SKM-1 (cell line): ENCODE data around the gene CCKAR.
"Not testable (repeated sequence)": the region's sequence is repeated elsewhere in the genome, so short reads cannot be mapped to it uniquely, and the experiment has no call there.

Experiments
- DNase-seq: peaks from one replicate; lab custom pipeline; 2025; ENCODE audit not compliant: unreplicated experiment; lab: John Stamatoyannopoulos, UW

The CCKAR gene, protein sequence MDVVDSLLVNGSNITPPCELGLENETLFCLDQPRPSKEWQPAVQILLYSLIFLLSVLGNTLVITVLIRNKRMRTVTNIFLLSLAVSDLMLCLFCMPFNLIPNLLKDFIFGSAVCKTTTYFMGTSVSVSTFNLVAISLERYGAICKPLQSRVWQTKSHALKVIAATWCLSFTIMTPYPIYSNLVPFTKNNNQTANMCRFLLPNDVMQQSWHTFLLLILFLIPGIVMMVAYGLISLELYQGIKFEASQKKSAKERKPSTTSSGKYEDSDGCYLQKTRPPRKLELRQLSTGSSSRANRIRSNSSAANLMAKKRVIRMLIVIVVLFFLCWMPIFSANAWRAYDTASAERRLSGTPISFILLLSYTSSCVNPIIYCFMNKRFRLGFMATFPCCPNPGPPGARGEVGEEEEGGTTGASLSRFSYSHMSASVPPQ

DNA sequence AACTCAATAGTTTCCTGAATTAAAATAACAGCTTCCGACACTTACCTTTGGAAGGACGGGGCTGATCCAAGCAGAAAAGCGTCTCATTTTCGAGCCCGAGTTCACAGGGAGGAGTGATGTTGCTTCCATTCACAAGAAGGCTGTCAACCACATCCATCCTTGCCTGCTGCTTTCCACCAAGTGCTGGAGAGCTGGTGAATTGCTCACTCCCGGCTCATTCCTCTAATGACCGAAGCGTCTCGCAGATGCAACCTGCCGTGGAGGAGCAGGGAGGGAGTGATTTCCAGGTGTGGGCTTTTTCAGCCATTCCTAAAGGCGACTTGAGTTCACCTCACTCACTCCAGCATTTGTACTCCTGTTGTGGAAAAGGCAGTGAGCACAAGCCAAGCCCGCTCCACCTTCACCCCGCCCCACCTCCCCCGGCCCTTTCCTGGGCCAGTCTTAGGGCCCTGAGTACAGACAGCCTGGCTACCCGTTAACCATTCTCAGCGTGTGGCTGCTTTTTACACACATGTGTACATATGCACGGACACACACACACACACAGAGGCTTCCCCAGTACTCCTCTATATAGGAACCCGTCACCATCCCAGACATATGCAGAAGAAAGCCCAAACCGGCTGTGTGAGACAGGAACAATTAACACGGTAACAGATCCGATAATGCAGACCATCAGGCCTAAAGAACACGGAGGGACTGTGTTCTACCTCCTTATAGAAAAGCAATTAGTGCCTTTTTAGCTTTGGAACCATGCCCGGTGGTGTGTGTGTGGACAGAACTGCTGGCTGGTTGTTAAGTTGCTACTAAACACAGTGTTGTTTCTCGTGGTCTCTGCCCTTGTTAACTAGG is at the start of gene CCKAR:
Gene CCKAR, minus strand, starts transcription at position 374 of the 849 bp plus-strand sequence. Its CDS starts 217 bp downstream, at position 157.
- no peak for DNase-seq

DNA sequence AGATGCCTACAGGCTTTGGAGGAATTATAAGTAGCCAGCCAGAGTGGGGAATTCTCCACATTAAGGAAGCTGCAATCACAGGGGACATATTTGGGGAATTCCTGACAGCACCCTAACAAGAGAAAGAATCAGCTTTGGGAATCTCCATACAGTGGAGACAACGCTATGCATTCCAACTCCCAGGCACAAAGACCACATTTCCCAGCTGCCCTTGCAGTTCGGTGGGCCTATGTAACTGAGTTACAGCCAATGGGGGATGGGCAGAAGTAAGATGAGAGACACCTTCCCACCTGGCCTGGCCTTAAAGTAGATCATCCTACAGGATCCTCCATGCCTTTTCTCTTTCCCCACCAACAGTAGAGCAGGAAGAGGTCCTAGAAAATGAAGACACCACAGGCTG is 43.4 kb upstream of the CCKAR start:
- no peak for DNase-seq

DNA sequence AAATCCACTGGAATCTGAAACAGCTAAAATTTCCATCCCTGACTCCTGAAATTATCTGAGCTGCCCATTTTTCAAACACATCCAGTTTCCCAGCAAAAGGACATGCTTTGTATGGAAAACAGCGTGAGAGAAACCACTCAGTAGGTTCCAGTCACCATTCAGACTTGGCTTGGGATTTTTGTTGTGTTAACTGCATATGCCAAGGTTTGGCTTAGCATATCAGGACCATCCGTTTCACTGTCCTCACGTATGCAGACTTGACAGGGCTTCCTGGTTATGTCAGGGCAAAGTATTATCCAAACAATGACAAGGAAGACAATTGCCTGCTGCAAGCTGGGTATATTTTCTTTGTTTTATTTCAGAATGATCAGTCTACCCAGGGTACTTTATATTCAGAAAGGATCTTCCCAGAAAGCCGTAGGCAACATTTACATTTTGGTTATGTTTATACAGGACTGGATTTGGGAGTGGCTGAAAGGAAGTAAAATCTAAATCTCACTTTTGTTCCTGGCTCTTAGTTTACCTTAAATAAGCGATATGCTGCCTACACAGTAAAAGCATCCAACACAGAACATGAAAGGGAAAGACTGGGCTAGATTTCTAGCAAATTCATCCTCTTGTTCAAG is 41.3 kb upstream of the CCKAR start:
- no peak for DNase-seq

DNA sequence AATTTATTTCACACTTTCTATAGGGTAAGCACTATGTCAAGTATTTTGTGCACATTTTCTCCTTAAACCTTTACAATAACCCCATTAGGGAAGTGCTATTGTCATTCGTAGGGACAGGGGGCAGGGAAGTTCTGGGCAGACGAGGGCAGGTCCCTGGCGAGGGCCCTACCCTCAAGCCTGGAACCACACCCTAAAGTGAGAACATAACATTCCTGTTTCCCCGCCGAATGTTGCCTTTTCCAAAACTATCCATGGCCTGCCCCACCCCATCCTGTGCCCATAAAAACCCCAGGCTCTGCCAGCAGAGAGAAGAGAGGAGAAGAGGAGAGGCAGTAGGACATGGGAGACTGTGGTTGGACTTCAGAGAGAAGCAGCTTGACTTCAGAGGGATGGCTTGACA is 39.8 kb upstream of the CCKAR start:
- DNase-seq: no peak

DNA sequence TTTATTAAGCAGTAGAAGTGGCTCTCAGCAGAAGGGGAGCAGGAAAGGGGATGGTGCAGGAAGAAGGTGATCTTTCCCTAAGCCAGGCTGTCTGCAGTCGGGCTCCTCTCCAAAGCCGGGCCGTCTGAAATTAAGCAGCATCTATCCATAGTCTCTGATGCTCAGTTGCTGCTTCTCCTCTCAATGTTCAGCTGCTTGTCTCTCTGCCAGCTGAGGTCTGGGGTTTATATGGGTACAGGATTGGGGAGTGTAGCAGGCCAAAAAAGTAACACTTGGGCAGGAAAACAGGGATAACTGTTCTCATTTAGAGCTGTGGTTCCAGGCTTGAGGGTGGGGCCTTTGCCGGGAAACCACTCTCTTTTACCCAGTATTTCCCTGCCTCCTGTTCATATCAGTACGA is 39.2 kb upstream of the CCKAR start:
- no peak for DNase-seq

DNA sequence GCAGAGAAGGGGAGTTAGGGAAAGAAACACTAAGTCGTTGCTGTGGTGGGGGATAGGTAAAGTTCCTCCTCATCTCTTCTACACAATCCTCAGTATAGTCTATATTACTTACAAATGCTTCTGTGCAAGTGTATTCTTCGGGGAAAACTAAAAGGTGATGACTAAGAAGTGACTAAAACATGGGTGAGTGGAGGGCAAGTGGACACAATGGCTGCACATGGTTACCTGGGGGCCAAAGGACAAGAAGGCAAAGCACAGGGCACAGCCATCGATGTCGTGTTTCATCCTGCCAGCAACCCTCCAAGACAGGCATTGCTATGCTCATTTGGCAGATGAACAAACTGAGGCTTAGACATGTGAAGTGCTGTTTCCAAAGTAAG is 35.5 kb upstream of the CCKAR start:
- DNase-seq: no peak

DNA sequence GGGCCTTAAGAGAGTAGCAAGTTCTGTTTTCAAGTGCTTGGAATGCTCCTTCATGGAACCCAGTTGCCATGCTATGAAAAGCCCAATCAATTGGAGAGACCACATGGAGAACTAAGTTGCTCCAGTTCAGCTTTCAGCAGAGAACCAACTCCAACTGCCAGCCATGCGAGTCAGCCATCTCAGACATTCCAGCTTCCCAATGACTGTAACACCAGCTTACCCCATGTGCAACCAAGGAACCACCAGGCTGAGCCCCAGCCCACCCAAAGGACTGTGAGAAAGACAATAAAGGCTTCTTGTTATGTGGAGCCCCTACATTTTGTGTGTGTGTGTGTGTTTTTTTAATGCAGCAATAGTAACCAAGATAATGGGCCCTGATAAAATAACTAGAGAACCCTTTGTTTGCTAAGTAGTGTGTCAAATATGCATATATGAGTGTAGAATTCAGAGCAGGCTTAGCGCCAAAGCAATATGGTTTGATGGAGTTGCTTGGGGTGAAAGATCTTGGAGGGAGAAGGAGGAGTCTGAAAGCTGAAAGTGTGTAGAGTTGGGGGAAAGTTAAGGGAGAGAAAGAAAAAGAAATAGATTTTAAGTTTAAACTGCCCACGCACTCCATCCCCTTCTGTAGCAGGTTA is 35.0 kb upstream of the CCKAR start:
- DNase-seq: no peak

DNA sequence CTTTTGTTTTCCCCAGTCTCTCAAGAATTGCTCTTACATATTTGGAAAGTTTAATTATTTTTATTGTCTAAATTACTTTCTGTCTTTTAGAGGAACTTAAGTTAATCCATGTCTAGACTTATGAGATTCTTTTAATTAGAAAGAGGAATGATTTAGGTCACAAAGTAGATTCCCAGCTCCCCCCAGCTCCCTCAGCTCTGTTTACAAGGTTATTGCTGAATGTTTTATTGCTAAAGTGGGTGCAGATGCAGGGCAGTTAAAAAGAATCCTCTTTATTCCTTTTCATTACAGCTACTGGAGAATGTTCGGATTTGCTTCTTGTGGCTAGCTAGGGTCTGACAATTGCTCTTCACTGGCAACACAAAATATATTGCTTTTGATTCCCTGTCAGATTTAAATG is 33.7 kb upstream of the CCKAR start:
- no peak for DNase-seq

DNA sequence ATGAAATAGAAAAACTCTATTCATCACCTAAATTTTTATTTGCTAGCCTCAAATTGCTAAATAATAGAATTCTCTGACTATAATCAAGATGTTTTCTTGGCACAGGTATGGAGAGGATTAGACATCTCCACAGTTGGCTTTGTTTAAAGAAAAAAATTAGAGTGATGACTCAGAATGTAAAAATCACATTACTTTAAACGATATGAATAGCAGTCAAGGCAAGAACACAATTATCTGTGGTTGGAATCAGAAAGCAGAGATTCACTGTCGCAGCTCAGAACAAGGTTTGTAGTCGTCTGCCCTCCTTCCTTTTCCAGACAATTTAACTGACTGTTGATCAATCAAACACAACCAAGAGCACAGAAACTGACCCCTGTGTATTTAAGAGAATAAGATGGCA is 32.2 kb upstream of the CCKAR start:
- no peak for DNase-seq

DNA sequence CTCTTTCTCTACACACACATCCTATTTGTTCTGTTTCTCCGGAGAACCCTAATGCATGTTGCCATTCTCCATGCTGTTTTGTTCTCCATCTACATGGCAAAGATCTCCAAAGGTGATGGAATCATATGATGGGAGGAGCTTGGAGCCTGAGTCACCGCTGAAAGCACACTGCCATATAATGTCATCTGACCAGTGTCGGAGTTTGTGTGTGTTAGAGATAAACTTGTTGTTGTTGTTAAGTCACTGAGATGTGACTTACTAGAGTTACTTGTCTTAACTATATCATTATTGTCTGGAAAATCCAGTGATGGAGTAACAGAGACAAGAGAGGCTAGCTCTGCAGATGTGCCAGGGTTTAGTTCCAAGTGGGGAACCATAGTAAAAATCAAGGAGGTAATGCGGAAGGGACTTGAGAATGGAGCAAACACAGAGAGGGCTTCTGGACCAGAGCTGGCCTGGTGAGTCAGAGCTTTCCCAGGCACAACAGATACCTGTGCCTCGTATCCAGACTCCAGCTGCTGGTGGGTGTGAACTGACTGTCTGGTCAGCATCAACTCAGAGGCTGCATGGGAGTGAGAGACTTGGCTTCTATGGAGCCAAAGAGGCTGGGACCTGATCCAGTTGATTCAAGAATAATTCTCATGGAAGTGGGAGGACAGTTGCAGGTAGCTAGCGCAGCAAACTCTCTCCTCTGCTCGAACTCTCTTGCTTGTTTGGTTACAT is 30.6 kb upstream of the CCKAR start:
- no peak for DNase-seq

DNA sequence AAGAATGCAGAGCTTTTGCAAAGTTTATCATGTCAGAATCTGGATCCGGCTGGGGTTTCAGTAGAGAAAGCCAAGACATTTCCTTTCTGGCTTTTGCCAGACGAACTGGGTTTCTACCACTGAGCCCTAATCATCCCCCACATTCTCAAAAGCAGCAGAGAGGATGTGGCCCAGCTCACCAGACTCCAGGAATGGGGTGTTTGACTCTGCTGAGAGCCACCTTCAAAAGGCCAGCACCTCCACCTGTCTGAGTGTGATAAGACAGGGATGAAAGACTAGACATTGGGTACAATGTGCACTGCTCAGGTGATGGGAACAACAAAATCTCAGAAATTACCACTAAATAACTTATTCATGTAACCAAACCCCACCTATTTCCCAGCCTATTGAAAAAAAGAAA is 25.7 kb upstream of the CCKAR start:
- DNase-seq: no peak

DNA sequence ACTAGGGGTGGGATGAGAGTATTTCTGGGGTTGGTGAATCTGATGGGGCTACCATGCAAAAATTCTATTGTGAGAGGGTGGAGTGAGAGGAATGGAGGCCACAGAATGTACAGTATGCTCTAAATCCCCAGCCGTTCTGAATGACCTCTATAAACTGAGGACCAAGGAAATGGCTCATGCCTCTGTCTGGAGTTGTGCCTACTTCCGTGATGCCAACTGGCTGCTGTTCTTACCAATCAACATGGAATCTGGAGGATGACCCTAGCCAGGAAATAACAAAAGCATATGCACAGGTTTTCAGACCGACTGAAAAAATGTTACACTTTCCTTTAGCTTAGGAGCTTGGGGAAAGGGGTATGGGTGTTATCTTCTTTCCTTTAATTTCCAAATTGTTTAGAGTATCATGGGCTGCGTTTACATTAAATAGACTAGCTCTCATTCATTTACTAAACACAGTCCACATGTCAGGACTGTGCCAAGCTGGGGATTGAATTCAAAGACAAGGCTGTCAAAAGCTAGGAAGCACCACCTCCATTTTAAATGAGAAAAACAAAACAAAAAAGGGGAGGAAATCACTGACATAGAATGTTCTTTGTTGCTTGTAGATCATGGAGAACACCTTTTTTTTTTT is 20.2 kb upstream of the CCKAR start:
- DNase-seq: no peak

DNA sequence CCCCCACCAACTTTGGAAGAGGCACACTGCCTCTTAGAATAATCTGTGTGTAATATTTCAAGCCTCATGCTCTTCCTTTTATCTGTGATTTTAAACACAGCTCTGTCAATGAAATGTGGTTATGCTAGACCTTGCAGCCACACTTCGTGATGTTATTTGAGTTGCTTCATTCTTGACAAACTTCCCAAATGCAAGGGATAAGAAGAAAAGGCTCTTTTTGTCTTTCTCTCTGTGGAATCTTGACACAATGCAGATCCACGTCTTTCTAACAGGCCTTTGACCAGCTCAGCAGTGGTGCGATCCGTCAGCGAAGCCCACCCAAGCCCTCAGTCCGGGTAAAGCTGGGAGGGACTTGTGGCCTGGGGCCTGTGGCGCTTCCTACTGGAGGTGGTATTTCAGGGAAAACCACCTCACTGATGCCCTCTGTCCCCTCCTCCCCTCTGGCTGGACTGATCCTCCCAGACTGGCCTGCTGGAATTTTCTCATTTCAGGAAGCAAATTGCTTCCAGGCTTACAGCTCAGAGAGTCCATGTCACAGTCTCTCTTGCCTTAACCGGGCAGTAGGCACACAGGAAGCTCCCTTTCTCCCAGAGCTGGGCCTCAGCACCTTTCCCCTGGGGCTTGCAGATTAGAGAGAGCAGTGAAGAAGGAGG is 19.5 kb upstream of the CCKAR start:
- no peak for DNase-seq

DNA sequence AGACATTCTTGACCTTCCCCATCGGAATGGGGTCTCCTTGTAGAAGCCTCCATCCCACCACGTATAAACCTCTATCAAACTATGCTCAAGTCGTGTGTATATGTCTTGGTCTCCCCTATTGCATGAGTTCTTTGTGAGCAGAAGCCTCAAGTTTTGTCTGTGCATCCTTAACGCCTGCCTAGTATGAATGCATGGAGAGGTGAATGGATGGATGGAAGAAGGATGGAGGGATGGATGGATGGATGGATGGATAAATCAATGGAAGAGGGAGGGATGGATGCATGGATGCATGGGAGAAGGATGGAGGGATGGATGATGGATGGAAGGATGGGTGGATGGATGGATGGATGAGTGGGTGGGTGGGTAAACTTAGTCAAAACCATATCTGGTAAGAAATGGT is 17.0 kb upstream of the CCKAR start:
- no peak for DNase-seq

DNA sequence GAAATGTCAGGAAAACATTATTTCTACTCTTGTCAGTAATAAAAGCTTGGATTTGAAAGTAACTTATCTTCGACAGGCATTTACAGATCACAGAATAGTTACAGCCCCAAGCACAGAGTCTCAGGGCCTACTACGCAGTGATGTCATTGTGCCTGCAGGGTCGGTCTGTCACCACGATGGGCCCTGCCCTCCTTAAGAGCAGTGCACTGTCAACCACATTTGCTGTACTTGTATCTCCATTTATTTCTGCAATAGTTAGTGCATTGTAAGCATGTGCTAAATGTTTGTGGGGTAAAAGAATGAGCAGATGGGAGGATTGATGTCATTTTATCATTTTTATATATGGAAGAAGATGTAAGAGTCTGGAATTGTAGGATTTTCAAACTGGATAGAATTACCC is 13.6 kb upstream of the CCKAR start:
- no peak for DNase-seq

DNA sequence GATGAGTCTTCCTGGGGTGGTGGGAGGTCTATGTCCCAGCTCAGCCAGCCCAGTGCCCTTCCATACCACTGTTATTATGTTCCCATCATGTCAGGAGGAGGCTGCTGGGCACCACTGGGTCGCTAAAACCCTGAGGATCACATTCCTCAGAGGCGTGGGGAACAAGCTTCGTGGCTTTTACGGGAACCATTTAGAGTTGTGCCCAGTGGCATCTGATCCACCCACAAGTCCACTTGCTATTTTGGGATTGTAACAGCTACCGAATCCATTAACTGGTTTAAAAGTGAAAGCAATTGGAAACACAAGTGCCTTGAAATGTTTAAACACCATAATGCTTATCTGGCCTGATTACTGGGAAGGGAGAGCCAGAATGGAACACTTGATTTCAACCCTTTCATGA is 13.1 kb upstream of the CCKAR start:
- no peak for DNase-seq

DNA sequence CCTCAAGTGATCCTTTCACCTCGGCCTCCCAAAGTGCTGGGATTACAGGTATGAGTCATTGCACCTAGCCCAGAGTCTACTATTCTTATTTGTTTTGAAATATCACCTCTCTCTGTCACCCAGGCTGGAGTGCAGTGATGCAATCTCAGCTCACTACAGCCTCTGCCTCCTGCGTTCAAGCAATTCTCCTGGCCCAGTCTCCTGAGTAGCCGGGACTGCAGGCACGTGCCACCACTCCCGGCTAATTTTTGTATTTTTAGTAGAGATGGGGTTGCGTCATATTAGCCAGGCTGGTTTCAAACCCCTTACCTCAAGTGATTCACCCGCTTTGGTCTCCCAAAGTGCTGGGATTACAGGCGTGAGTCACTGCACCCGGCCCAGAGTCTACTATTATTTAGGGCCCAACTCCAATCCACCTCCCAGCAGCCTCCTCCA is 10.3 kb upstream of the CCKAR start:
- DNase-seq: not testable (repeated sequence)

DNA sequence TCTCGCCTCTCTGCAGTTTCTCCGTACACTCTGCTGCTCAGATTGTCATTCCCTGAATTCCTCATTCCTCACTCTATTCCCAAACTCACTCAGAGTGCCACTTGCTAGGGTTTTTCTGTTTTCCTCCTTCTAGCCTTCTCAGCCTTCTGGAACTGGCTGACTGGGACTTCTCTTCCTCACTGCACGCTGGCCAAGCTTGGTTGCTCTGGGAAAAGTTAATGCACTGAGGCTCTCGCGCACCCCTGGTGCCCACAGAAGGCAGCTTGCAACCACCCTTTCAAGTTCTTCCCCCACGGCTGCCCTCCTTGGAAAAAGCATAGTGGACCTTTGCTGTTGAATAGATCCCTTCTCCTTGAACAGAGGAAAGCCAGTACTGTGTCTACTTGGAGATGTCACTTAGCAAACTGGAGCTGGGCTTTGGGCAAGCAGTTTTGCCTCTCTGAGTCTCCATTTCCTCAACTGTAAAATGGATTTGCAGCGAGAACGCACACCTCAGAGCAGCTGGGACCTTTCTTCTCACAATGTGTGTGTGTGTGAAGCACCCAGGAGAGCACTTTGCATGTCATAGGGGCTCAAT is 6.0 kb upstream of the CCKAR start:
- DNase-seq: no peak

DNA sequence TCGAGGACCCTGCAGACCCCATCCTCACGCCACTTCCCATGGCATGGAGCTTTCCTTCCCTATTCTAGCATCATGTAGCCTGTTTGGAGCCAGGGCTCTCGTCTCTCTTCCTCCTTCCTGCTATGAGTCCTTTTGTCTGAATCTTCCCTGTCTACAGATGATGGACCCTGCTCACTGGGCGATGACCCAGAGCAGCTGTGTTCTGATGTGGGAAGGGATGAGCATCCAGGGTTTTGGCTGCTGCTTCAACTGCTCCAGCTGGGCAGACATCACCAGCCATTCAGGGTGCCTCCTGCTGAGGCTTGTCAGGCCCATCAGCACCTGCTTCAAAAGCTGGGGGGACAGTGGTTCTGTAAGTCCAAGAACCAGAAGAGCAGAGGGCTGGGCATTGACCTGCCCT is 3.2 kb upstream of the CCKAR start:
- no peak for DNase-seq
